SU-DHL-6 (cell line): ENCODE measurements around the gene PARP1.

Experiments used
- EZH2phosphoT487 ChIP-seq: fragments of 200-600 bp; sonication (generic), shearing (Covaris generic); conservative IDR thresholded peaks from 2 replicates; pipeline ENCODE4 v1.6.1; 2018; ENCODE audit warnings: mild to moderate bottlenecking, antibody characterized with exemption, low read length, moderate library complexity, mixed read lengths
- TF ChIP-seq, protein P1 (sequence below): fragments of 200-600 bp; sonication (generic); IDR thresholded peaks from one replicate; pipeline ENCODE4 v1.5.1; 2017; ENCODE audit warnings: antibody characterized with exemption, mild to moderate bottlenecking, low read length, moderate library complexity; ENCODE audit not compliant: insufficient read depth, poor library complexity, severe bottlenecking

GRCh38 chr1:226404063-226404903 lies 3.6 kb downstream of the PARP1 start:
- TF ChIP-seq, protein P1, sequence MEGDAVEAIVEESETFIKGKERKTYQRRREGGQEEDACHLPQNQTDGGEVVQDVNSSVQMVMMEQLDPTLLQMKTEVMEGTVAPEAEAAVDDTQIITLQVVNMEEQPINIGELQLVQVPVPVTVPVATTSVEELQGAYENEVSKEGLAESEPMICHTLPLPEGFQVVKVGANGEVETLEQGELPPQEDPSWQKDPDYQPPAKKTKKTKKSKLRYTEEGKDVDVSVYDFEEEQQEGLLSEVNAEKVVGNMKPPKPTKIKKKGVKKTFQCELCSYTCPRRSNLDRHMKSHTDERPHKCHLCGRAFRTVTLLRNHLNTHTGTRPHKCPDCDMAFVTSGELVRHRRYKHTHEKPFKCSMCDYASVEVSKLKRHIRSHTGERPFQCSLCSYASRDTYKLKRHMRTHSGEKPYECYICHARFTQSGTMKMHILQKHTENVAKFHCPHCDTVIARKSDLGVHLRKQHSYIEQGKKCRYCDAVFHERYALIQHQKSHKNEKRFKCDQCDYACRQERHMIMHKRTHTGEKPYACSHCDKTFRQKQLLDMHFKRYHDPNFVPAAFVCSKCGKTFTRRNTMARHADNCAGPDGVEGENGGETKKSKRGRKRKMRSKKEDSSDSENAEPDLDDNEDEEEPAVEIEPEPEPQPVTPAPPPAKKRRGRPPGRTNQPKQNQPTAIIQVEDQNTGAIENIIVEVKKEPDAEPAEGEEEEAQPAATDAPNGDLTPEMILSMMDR: no peak
- TF ChIP-seq EZH2phosphoT487: no peak
